GM21576 (cell line): Measurements from ENCODE around the gene MCM3AP.

Experiments
- ATAC-seq: cut with Tn5 transposase; IDR thresholded peaks from one replicate; pipeline ENCODE4 v1.9.1; 2021; ENCODE audit warnings: mild to moderate bottlenecking, moderate library complexity; ENCODE audit not compliant: unreplicated experiment

Gene MCM3AP

GRCh38 chr21:46285206-46285661 is at the start of gene MCM3AP:
Gene MCM3AP (minus strand): TSS chr21:46285611. CDS start chr21:46285286, 325 bp downstream.
- no peak for ATAC-seq

GRCh38 chr21:46334351-46335140 is 49.1 kb upstream of the MCM3AP start:
- ATAC-seq = no peak

DNA sequence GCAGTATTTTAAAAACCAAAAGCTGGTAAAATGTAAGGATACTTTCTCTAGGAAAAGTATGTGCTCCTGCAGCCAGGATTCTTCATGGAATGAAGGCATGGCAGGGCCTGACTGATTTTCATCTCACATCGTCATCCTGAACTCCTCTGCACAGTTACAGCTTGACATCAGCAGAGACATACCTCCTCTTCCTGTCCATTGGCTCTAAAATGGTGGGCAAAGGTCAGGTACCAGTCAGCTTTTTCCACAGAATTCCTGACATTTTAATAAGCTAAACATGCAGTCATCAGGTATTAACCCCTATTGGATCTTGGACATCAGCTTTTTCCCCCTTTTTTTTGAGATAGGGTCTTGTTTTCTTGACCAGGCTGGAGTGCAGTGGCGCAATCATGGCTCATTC is 44.4 kb upstream of the MCM3AP start:
- ATAC-seq = no peak

DNA sequence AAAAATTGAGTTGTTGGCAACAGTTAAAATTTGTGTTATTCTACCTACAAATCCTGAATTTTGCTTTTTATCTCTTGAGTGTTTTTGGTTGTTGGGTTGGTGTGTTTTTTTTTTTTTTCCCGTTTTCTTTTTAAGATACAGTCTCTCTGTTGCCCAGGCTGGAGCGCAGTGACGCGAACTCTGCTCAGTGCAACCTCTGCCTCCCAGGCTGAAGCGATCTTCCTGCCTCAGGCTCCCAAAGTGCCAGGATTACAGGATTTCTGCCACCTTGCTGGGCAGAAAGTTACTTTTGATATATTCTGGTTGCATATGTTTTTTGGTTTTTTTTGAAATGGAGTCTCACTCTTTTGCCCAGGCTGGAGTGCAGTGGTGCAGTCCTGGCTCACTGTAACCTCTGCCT is 42.7 kb upstream of the MCM3AP start:
- no peak for ATAC-seq

- ATAC-seq = no peak
Observed at GRCh38 chr21:46327711-46328110, 42.3 kb upstream of the MCM3AP start.

DNA sequence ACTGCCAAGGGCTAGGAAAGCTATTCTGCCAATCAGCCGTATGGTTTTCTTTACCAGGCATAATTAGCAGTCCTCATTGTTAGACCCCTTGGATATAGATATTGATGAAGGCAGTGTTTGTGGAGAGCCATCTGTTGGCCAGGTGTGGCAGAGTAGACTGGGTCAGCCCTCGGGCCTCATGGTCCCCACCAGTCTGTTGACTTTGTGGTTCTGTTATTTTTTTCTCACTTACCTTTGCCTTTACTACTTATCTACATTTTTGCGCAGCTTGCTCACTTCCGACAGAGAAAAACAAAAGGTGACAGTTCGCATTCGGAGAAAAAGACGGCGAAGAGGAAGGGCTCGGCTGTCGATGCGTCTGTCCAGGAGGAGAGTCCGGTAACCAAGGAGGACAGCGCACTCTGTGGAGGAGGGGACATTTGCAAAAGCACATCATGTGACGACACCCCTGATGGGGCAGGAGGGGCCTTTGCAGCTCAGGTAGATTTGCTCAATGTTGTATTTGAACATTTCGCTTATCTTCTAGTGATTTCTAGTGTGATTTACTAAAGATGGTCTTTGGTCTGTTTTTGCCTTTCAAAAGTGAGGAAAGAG is 40.8 kb upstream of the MCM3AP start:
- ATAC-seq = no peak

DNA sequence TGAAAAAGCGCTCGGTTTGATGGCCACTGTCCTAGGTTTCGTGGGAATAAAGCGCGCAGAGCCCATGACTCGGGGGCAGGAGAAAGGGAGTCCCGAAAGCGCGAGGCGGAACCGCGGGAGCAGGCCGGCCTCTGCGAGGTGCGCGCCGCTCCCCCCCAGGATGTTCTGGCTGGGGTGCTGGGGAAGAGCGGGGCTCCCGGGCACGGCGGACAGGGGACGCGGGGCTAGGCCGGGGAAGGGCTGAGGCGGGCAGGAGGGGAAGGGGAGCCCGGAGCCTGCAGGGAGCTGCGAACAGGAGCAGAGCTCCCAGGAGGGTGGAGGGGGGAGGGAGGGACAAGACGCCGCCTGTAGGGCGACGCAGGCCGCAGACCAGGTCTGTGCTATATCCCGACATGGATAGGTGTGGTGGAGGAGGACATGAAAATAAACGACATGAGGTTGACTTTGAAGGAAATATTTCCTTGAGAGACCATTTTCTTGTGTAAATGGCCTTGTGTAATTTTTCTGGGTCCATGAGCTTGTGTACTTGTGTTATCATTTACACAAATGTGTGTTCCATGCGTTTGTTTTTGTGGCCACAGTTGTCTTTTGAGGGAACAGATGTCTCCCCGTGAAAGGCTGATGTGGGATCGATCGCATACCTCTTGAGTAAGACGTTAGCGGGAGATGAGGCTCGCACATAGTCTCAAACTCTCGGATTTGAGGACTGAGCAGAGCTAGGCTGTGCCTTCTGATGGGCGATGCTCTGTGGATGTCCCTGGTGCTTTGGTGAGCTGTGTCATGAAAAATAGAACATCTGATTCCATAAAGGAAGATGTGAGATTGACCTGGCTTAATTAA is 39.9 kb upstream of the MCM3AP start:
- no peak for ATAC-seq

GRCh38 chr21:46324390-46325072 is 39.1 kb upstream of the MCM3AP start:
- peak; percentile 52 for ATAC-seq

GRCh38 chr21:46323710-46324389 is 38.4 kb upstream of the MCM3AP start, which contains the start of the genes C21orf58 and PCNT:
Gene C21orf58 (minus strand): TSS chr21:46323870. CDS start chr21:46322738, 1,132 bp downstream.
Gene PCNT (plus strand): TSS chr21:46324156. CDS start chr21:46324229, 73 bp downstream.
- ATAC-seq = peak; percentile 78

- no peak for ATAC-seq
Observed at GRCh38 chr21:46323227-46323709, 37.9 kb upstream of the MCM3AP start.

DNA sequence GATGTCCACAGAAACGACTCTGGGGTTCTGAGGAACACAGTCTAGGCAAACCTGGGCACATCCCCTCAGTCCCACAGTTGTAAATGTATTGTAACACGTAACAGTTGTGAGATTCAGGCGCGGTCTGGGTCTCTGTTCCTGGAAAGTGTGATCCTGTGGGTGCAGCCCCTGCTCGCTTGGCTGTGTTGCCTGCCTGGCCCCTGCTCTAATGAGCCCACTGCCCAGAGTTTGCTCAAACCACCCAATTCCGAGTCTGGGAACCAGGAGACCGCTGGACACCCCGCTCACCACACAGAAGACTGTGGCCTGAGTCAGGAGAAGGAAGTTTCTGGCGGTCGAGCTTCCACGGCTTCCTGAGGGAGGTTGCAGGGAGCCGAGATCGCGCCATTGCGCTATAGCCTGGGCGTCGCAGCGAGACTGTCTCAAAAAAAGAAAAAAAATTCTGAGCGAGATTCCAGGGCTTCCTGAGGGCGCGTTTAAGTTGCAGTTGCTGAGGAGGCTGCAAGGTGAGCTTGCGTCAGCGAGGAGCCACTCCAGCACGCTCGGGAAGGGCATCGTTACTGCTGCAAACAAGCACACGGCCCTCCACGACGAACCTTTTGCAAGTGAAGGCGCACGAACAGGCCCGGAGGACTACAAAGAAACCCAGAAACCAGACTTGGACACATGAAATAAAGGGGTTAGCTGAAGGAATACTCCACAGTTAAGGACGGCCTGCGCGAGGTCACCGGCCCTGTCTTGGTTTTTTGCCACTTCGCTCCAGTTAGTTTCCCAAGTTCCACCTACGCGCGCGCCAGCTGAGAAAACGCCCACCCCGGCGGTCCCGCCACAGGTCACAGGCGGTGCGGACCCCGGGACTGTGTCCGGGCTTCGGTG is 37.2 kb upstream of the MCM3AP start:
- ATAC-seq = no peak

- no peak for ATAC-seq
Observed at GRCh38 chr21:46320331-46320801, 35.0 kb upstream of the MCM3AP start.

DNA sequence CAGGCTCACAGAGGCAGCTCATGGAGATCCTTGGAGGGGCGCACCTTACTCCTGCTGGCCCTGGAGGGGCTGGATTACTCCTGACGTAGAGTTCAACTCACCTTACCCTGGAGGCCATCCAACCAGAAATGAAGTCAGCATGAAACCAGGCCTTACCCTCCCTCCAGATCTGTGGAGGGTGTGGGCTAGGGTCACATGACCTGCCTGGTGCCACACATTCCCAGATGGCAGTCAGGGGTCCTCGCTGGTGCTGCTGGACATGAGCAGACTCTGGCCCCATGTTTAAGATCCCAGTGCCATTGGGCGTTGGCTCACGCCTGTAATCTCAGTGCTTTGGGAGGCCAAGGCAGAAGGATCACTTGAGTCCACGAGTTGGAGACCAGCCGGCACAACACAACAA is 33.8 kb upstream of the MCM3AP start:
- no peak for ATAC-seq

GRCh38 chr21:46318464-46318845 is 33.0 kb upstream of the MCM3AP start:
- ATAC-seq = no peak

- ATAC-seq = no peak
Observed at GRCh38 chr21:46317710-46318463, 32.5 kb upstream of the MCM3AP start.

DNA sequence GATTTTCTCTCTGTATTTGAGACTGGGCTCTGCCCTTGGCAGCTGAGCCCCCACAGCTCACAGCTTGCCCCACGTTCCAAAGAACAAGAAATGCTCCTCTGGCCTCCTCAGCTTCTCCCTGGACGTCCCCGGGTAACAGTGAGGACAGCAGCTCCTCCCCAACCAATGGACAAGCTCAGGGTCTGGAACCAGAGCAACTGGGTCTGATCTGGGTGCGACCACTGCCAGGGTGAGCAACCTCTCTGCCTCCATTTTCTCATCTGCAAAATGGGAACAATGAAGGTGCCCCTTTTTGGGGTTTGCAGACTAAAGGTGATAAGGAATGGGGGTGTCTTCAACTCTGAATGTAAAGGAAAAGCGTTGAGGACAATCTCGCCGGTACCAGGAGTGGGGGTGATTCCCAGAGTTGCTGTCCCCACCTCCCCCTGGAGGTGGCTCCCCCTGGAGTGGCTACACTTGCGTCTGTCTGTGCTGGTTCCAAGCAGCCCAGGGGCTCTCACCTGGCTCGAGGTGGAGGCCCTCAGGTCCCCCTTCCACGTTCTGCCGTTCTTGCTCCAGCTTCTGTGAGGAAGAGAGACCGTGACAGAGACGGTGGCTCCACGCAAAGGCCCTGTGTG is 31.4 kb upstream of the MCM3AP start:
- ATAC-seq = no peak

GRCh38 chr21:46314441-46315020 is 29.1 kb upstream of the MCM3AP start:
- no peak for ATAC-seq
